SIG-M5 treated with dmso at 0.1 percent for 504 hours (cell line): ENCODE results near the gene RALB.
"Not testable (repeated sequence)": the region's sequence is repeated elsewhere in the genome, so short reads cannot be mapped to it uniquely, and the experiment has no call there.

ENCODE experiments used
- DNase-seq: peaks from one replicate; lab custom pipeline; 2025; ENCODE audit not compliant: unreplicated experiment; lab: John Stamatoyannopoulos, UW

Gene RALB

GRCh38 chr2:120241684-120242083, 11.0 kb upstream of the RALB start:
- DNase-seq, result no peak

DNA sequence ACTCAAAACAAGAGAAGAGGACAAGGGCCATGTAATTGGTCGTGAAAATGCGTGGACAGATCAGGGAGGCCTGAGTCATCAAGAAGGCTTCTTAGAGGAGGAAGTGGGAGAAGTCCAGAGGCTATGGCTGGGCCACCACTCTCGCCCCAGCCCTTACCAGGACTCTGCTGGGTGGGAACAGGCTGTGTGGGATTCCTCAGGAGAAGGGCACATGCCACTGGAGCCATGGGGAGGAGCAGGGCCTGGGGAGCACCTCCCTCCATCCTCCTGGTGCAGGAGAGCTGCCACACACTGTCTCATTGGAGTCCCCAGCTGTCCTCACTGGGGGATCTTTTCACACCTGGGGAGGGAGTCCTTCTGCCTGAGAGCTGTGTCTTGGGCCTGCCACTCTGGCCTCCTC, 9.4 kb upstream of the RALB start:
- DNase-seq, result peak; percentile 13

DNA sequence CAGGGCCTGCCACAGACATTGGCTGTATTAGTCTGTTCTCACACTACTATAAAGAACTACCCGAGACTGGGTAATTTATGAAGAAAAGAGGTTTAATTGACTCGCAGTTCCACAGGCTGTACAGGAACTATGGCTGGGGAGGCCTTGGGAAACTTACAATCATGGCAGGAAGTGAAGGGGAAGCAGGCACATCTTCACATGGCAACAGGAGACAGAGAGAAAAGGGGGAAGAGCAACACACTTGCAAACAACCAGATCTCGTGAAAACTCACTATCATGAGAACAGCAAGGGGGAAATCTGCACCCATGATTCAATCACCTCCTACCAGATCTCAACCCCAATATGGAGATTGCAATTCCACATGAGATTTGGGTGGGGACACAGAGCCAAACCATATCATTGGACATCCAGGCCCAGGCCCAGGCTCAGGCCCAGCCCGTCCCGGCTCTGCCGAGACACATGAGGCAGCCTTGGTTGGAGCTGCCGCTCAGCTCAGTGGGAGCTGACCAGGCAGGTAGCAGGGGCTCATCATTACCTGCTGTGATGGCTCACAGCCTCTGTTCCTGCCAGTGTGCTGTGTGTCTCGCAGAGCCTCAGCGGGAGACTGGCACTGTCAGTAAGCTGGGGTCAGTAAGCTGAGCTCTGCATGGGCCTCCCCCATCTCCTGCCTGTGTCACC, 8.6 kb upstream of the RALB start:
- DNase-seq, result no peak

DNA sequence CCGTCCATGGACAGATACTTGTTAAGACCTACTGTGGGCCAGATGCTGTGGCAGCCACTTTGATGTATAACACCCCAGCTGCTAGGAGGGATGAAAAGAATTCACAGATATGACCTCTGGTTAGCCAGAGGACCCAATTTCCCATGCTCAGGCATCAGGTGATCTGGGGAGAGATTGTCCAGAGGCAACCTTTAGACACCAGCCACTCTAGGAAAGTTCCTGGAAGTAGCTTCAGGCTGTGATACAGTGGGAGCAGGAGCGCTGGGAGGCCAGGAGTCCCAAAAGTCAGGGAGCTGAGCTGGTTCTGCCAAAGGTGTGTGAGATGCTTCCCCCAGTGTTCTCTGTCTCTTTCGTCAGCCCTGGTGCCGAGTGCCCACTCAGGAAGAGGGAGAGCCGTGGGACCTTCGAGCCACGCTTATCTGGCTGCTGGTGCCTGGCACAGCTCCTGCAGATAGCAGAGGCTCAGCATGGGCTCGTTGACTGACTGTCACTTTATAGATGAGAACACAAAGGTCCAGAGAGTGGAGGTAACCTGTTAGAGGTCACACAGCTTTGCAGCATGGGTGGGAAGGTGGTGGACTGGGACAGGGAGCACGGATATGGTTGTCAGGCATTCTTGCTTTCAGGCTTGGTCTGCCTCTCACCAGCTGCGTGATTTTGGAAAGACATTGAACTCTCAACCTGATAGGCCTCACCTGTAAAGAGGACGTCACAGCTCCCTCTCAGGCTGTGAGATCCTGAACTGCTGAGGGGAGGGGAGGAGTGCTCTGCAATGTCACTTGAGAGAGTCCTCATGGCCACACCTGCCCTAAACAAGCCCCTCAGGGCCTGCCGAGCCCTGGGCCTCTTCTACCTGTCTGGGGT, 7.8 kb upstream of the RALB start:
- no peak for DNase-seq

GRCh38 chr2:120245520-120246332, 6.9 kb upstream of the RALB start:
- DNase-seq, result no peak

GRCh38 chr2:120246546-120247300, 5.9 kb upstream of the RALB start:
- no peak for DNase-seq

- DNase-seq, result no peak
Measured at GRCh38 chr2:120247851-120248250, 4.8 kb upstream of the RALB start.

DNA sequence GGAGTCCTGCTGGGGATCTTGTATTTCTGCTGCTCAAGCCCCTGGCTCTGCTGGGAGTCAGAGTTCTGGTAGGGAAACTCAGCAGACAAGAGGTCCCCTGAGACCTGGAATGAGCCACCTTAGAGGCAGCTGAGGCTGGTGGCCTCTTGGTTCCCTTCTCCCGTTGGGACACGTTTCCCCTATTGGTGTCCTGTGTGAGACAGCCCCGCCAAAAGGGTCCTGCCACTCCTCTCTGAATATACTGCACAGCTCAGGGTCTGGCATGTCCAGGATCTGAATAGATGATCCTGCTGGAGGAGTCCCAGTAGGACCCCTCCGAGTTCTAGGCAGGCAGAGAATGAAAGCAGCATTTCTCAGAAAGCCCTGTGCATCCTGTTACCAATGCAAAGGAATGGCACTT, 2.0 kb upstream of the RALB start:
- DNase-seq, result no peak

- no peak for DNase-seq
Measured at GRCh38 chr2:120251078-120251477, 1.6 kb upstream of the RALB start.

DNA sequence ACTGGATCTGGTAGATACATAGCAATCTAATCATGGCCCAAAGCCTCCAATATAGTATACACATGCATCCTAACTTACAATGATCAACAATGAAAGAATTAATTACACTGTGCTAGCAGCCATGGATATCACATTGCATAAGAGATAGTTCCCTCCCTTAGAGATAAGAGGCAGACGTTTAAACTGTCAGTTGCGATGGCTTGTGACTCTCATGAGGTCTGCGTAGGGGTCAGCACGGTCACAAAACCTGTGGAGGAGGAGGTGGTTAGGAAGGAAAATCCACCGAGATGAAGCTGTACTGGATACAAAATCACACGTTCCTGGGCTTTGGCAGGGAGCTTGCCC, 800 bp upstream of the RALB start:
- DNase-seq, result peak; percentile 33

DNA sequence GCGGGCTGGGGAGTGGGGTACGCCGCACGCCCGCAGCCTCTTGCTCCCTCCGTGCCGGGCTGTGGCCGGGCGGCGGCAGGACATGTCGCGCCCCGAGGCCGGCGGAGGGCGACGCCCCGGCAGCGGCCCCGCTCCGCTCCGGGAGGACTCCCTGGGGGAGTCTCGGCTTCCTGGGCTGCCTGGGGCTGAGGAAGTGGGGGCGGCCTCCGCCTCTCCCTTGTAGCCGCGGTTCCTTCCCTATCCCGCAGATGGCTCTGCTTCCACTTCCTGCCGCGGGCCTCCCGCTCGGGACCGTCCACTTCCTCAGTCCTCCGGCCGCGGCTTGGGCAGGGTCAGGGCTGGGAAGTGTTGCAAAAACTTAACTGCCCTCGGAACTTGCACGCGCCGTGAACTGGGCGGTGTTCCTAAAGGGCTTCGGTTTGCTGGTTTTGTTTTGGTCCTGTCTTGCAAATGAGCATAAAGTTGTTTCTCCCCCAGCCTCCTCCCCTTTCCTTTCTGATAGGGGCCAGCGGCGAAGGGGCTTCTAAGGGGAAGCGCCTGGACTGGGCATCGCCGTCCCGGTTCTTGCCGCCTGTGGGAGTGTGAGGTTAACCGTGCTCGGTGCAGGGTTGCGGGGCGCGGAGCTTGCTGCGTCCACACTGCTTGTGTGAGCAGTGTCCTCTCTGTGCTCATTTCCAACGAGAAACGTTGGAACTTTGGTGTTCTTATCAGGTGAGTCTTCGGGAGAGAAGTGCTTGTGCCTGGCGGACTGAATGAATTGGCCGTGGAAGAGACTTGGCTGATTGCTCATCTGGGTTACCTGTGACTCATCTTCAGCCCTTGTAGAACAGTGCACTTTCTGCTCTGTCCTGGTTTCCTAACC, 600 bp downstream of the RALB start:
- peak; percentile 66 for DNase-seq

- DNase-seq, result no peak
Measured at GRCh38 chr2:120254178-120254577, 1.5 kb downstream of the RALB start.

GRCh38 chr2:120255071-120255470, 2.4 kb downstream of the RALB start:
- no peak for DNase-seq

- no peak for DNase-seq
Measured at GRCh38 chr2:120255986-120256650, 3.5 kb downstream of the RALB start.

- no peak for DNase-seq
Measured at GRCh38 chr2:120256651-120257000, 4.0 kb downstream of the RALB start.

DNA sequence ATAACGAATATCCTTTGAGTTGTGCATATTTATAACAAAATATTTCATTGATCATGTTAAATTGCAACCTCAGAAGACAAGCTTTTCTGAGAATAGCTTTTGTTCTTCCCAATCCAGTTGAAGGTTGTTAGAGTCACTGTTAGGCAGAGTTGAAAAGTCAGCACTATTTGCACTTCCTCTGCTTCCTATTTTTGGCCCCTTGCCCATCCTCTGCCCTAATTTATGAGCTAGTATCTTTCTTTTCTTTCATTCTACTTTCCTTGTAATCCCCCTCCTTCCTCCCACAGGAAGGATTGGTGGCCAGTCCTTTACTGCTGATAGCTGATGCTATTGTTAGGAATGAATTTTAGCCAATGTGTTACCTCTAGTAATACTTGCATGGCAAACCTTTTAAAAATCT, 4.9 kb downstream of the RALB start:
- no peak for DNase-seq

DNA sequence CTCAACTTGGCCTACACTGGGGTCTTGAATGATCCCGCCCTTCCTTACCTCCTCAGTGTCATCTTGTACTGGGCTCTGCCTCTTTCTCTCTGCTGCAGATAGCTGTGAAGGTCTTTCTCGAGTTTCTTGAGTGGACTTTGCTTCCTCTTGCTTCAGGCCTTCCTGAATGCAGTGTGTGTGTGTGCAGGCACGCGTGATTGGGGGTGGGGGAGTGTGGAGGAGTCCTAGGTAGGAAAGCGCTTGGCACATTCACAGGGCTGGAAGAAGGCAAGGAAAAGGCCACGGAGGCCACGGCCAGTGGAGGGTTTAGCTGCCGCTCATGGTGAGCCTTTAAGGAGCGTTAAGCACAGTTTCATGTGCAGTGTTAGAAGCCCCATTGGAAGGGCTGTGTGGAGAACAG, 5.5 kb downstream of the RALB start:
- no peak for DNase-seq

GRCh38 chr2:120259939-120260338, 7.3 kb downstream of the RALB start:
- not testable (repeated sequence) for DNase-seq

DNA sequence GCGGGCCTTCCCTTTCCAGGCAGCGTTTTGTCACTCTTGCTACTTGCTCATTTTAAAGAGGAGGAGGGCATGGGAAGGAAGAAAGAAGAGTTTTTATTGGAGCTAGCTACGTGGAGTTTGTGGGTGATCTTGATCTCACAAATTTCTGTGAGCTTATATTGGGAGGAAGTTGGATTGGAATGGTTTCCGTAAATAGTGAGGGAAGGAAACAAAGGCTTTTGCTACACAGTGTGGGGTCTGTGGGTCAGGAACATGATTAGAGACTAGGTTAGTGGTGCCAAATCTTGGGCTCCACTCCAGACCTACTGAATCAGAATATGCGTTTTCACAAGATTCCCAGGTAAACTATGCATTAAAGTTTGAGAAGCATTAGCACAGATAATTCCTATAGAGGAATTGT, 8.1 kb downstream of the RALB start:
- no peak for DNase-seq
